ENCODE results near the gene SCG5. TPM values are rescaled to one million over a fixed set of nuclear protein-coding genes. Genes with fewer than 3 reads are reported as not detected.

Gene SCG5
- total and polyA plus RNA-seq, 2 of the 13 experiments (the other 11 are each of a cell fraction or from before 2014, with no cell fraction given), result 2.3 to 3.5 TPM

GRCh38 chr15:32733281-32733680 is 91.8 kb downstream of the SCG5 start:
- Histone ChIP-seq H3K4me1 (ENCODE audit: insufficient read depth, low read length) (0 out of 2 replicates have a peak, but pooled peaks cover 6% of the 10 kb centered on the region), H4K20me1 (ENCODE audit: insufficient read depth, low read length) (no peaks in the 10 kb centered on the region), H3K36me3 (replicated peaks in 1 of 2; ENCODE audit: control insufficient read depth in 1 of 2, insufficient read depth in 2 of 2, low read length in 2 of 2) (no peaks in the 10 kb centered on the region), H3K9me3 (ENCODE audit: low read length) (no peaks in the 10 kb centered on the region), H3K4me3 (replicated peaks in 1 of 3; ENCODE audit: insufficient read depth in 1 of 3, low read depth in 2 of 3, low read length in 3 of 3) (no peak overlapping the region), H3K79me2 (ENCODE audit: insufficient read depth, low read length) (no peaks in the 10 kb centered on the region), H3K9ac (ENCODE audit: insufficient read depth, low read depth, low read length) (no peak overlapping the region), H3K27me3 (ENCODE audit: control insufficient read depth in 1 of 2, insufficient read depth in 2 of 2, low read length in 2 of 2) (no peaks in the 10 kb centered on the region; a peak in 1 of 5 replicates), H3K4me2 (ENCODE audit: low read depth, low read length) (no peak overlapping the region), H3K27ac (ENCODE audit: extremely low read length, insufficient read depth, low read length) (no peak overlapping the region), H2AFZ (ENCODE audit: low read length) (no peak overlapping the region)
- DNase-seq (ENCODE audit: low spot score) (no peak), FAIRE-seq (no peak), ATAC-seq (no peak)
- ChIA-PET CTCF (ENCODE audit: low intra/inter-chr PET ratio, low total read pairs) (no interaction called here), POLR2A (no interaction called here)
- TF ChIP-seq NCOA1 (CRISPR knock-in tag; IDR thresholded peaks at IDR 0.05) (no peak), YEATS2 (CRISPR knock-in tag; IDR thresholded peaks at IDR 0.05; ENCODE audit: borderline replicate concordance) (no peak), ZMYM2 (CRISPR knock-in tag; IDR thresholded peaks at IDR 0.05) (no peak), ZNF570 (CRISPR knock-in tag; IDR thresholded peaks at IDR 0.05; ENCODE audit: borderline replicate concordance) (no peak), HES4 (CRISPR knock-in tag; IDR thresholded peaks at IDR 0.05; ENCODE audit: borderline replicate concordance) (no peak), ZNF75D (CRISPR knock-in tag; IDR thresholded peaks at IDR 0.05; ENCODE audit: borderline replicate concordance) (no peak), ZNF205 (CRISPR knock-in tag; IDR thresholded peaks at IDR 0.05) (no peak), TRAFD1 (CRISPR knock-in tag; IDR thresholded peaks at IDR 0.05; ENCODE audit: borderline replicate concordance) (no peak), DZIP1 (CRISPR knock-in tag; IDR thresholded peaks at IDR 0.05) (no peak), JUNB (CRISPR knock-in tag; IDR thresholded peaks at IDR 0.05; ENCODE audit: borderline replicate concordance) (no peak)
- BruUV-seq (replicated peaks), result no TSS peak
- in situ Hi-C loops (cut with HindIII; ENCODE audit: extremely low pct_ligation_motif_present, low pct_unique_long_range_greater_than_20kb), result no loop called here
- WGBS (ENCODE audit: low lambda C conversion rate), result 35% methylated on average over 3 of the region's 3 CpGs
- intact Hi-C loops (cut with micrococcal nuclease; ENCODE audit: unreplicated experiment), result no loop called here
